BLaER1 treated with 17β-estradiol and CSF1 and Interleukin-3, amounts not matched to agents 10 nM and 100 nM (cell line): ENCODE results near the gene OSBPL8.
A peak's percentile ranks its signal among the peaks of the same experiment; 100 is the strongest.
"Not testable (repeated sequence)": the region's sequence is repeated elsewhere in the genome, so short reads cannot be mapped to it uniquely, and the experiment has no call there.

Source experiments
- H3K27ac ChIP-seq, 11 experiments: shearing (Covaris generic); formaldehyde crosslinking; 2 replicates each; pipeline ENCODE4 v1.8.1; 2022
- H3K27me3 ChIP-seq, 11 experiments: shearing (Covaris generic); formaldehyde crosslinking; 2 replicates each; pipeline ENCODE4 v1.8.1; 2022
- H3K36me3 ChIP-seq, 11 experiments: shearing (Covaris generic); formaldehyde crosslinking; 2 replicates each; pipeline ENCODE4 v1.8.1; 2022
- H3K4me1 ChIP-seq, 10 experiments: shearing (Covaris generic); formaldehyde crosslinking; 2 replicates each; pipeline ENCODE4 v1.8.1; 2022
- H3K4me2 ChIP-seq, 11 experiments: shearing (Covaris generic); formaldehyde crosslinking; 2 replicates each; pipeline ENCODE4 v1.8.1; 2022
- H3K4me3 ChIP-seq, 10 experiments: shearing (Covaris generic); formaldehyde crosslinking; 2 replicates each; pipeline ENCODE4 v1.8.1; 2022
- H3K9ac ChIP-seq, 11 experiments: shearing (Covaris generic); formaldehyde crosslinking; 2 replicates each; pipeline ENCODE4 v1.8.1; 2022
- H3K9me3 ChIP-seq, 11 experiments: shearing (Covaris generic); formaldehyde crosslinking; replicated peaks in 1 of 11; 2 replicates each; pipeline ENCODE4 v1.8.1; 2022
- H4K20me1 ChIP-seq, 11 experiments: shearing (Covaris generic); formaldehyde crosslinking; 2 replicates each; pipeline ENCODE4 v1.8.1; 2022
- Cebpa-rat ChIP-seq, 11 experiments: shearing (Covaris generic); IDR thresholded peaks; 2 replicates each; pipeline ENCODE4 v1.8.1; 2022

Gene OSBPL8

DNA sequence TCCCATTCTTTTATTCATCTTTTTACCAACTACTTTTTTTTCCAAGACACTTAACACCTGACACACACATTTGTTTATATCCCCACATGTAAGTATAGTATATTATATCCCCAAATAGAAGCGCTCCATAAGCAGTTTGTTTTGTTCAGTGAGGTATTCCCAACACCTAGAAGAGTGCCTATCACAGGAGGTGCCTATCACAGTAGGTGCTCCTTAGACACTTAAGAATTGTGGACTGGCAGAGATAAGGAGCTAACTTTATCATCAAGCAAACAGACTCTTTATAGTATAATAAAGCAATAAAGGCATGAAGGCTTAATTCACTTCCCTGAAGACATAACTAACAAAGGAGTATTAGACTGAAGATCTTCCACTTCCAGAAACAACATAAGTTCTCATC is 29.1 kb downstream of the OSBPL8 start:
- no peak for TF ChIP-seq Cebpa-rat (IDR thresholded peaks at IDR 0.05)
- Histone ChIP-seq H3K27me3 (no peaks in the 10 kb centered on the region), H3K4me2 (no peak overlapping the region), H4K20me1 (peaks cover 0 to 86% (median 0%) of the 10 kb centered on the region in 11 experiments; a peak in 5 of 22 replicates), H3K27ac (no peak overlapping the region), H3K4me1 (peaks cover 0 to 33% (median 8%) of the 10 kb centered on the region in 10 experiments; a peak in 14 of 20 replicates), H3K9ac (no peak overlapping the region), H3K36me3 (peaks cover 0 to 56% (median 6%) of the 10 kb centered on the region in 11 experiments; a peak in 10 of 22 replicates), H3K4me3 (no peak overlapping the region), H3K9me3 (peaks cover 5 to 24% (median 16%) of the 10 kb centered on the region in 11 experiments; a peak in 18 of 22 replicates)

DNA sequence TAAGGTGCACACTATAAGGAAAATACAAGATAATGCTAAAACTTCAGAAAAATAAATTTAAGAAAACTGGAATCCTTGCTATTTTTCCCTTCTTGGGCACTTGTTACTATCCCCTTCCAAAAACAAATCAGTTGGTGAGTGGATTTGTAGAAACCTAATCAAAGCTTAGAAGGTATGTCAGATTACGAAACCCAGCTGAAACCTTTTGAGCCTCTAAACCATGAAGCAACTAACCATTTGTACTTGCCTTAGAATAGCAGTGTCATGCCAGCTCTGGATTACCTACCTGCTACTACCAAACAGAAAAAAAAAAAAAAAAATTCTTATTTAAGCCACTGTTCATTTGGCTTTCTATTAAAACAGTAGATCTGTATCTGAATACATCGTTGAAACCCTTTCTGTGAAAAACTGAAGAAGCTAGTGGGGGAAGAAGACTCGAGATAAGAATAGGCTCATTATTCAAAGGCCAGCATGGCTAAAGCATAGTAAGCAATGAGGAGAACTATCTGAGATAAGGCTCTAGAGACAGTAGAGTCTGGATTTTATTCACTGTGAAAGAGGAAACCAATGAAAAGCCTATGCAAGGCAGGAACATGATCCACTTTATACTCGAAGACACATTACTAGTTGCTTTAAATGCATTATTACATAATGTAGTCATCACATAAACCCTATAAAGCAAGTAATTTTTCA is 30.2 kb downstream of the OSBPL8 start:
- Histone ChIP-seq H3K4me2 (no peak overlapping the region), H3K4me1 (peaks cover 0 to 27% (median 8%) of the 10 kb centered on the region in 10 experiments; a peak in 14 of 20 replicates), H3K4me3 (no peak overlapping the region), H3K9me3 (peaks cover 0 to 19% (median 16%) of the 10 kb centered on the region in 11 experiments; a peak in 14 of 22 replicates), H3K9ac (no peak overlapping the region), H3K36me3 (peaks cover 0 to 51% (median 6%) of the 10 kb centered on the region in 11 experiments; a peak in 9 of 22 replicates), H3K27me3 (no peaks in the 10 kb centered on the region), H3K27ac (no peak overlapping the region), H4K20me1 (peaks cover 0 to 87% (median 0%) of the 10 kb centered on the region in 11 experiments; a peak in 5 of 22 replicates)
- no peak; a peak in 1 of 22 replicates for TF ChIP-seq Cebpa-rat (IDR thresholded peaks at IDR 0.05)

DNA sequence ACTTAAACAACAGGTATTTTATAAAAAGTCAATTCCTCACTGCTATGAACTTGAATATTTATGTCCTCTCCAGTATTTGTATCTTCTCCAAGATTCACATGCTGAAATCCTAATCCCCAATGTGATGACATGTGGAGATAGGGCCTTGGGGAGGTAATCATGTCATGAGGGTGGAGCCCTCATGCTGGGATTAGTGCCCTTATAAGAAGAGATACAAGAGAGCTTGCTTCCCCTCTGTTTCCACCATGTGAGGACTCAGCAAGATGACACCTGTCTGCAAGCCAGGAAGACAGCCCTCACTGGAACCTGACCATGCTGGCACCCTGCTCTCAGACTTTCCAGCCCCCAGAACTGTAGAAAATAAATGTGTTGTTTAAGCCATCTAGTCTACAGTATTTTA is 36.2 kb downstream of the OSBPL8 start:
- H3K36me3 ChIP-seq, result peaks cover 0 to 67% (median 22%) of the 10 kb centered on the region in 11 experiments; a peak in 15 of 22 replicates
- peaks cover 40 to 59% (median 48%) of the 10 kb centered on the region in 11 experiments for H3K9me3 ChIP-seq
- no peaks in the 10 kb centered on the region for H3K27me3 ChIP-seq
- H3K4me1 ChIP-seq, result peaks cover 7 to 25% (median 11%) of the 10 kb centered on the region in 10 experiments
- H4K20me1 ChIP-seq, result peaks cover 0 to 92% (median 0%) of the 10 kb centered on the region in 11 experiments; a peak in 6 of 22 replicates
- H3K4me2 ChIP-seq, result no peak overlapping the region
- no peak for TF ChIP-seq Cebpa-rat (IDR thresholded peaks at IDR 0.05)
- no peak overlapping the region for H3K27ac ChIP-seq
- no peak overlapping the region for H3K4me3 ChIP-seq
- no peak overlapping the region for H3K9ac ChIP-seq

DNA sequence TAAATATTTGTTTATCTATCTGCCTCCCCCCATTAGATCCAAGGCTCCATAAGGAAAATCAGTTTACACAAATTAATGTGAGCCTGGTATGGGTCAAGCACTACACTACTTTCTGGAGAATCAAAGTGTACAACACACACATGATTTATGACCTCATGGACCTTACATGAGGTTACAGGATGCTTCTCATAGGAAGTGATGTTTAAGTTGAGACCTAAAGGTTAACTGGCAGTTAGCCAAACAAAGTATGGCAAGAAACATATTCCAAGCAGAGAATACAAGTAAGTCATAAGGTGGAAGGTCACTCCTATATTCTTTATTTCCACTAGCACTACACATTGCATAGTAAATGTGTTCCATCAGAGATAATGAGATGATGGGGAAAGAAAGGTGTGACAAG is 39.2 kb downstream of the OSBPL8 start:
- H3K4me2 ChIP-seq, result peak overlapping the region in 3 of 11 experiments; percentile 5 to 36 (median 8); a peak in 2 of 22 replicates
- peaks cover 7 to 25% (median 11%) of the 10 kb centered on the region in 10 experiments for H3K4me1 ChIP-seq
- no peak overlapping the region for H3K27ac ChIP-seq
- H4K20me1 ChIP-seq, result peaks cover 0 to 95% (median 0%) of the 10 kb centered on the region in 11 experiments; a peak in 5 of 22 replicates
- H3K9me3 ChIP-seq, result peaks cover 50 to 77% (median 67%) of the 10 kb centered on the region in 11 experiments
- peaks cover 7 to 76% (median 27%) of the 10 kb centered on the region in 11 experiments; a peak in 21 of 22 replicates for H3K36me3 ChIP-seq
- no peak for TF ChIP-seq Cebpa-rat (IDR thresholded peaks at IDR 0.05)
- no peaks in the 10 kb centered on the region for H3K27me3 ChIP-seq
- no peak overlapping the region for H3K4me3 ChIP-seq
- H3K9ac ChIP-seq, result no peak overlapping the region

DNA sequence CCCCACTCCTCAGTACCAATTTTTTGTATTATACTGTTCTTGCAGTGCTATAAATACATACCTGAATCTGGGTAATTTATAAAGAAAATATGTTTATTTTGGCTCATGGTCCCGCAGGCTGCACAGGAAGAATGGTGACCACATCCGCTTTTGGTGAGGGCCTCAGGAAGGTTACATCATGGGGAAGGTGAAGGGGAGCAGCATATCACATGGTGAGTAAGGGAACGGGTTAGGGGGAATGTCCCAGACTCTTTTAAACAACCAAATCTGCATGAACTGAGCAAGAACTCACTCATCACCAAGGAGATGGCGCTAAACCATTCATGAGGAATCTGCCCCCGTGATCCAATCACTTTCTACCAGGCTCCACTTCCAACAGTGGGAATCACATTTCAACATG is 40.0 kb downstream of the OSBPL8 start:
- no peak overlapping the region for H3K4me3 ChIP-seq
- H3K4me1 ChIP-seq, result peaks cover 7 to 25% (median 11%) of the 10 kb centered on the region in 10 experiments
- H3K27me3 ChIP-seq, result no peaks in the 10 kb centered on the region
- no peak for TF ChIP-seq Cebpa-rat (IDR thresholded peaks at IDR 0.05)
- H4K20me1 ChIP-seq, result peaks cover 0 to 91% (median 0%) of the 10 kb centered on the region in 11 experiments; a peak in 5 of 22 replicates
- H3K4me2 ChIP-seq, result peak overlapping the region; percentile 17 to 63 (median 45); a peak in 20 of 22 replicates
- H3K27ac ChIP-seq, result no peak overlapping the region
- H3K36me3 ChIP-seq, result peaks cover 11 to 84% (median 35%) of the 10 kb centered on the region in 11 experiments; a peak in 21 of 22 replicates
- peaks cover 58 to 85% (median 74%) of the 10 kb centered on the region in 11 experiments for H3K9me3 ChIP-seq
- no peak overlapping the region for H3K9ac ChIP-seq

DNA sequence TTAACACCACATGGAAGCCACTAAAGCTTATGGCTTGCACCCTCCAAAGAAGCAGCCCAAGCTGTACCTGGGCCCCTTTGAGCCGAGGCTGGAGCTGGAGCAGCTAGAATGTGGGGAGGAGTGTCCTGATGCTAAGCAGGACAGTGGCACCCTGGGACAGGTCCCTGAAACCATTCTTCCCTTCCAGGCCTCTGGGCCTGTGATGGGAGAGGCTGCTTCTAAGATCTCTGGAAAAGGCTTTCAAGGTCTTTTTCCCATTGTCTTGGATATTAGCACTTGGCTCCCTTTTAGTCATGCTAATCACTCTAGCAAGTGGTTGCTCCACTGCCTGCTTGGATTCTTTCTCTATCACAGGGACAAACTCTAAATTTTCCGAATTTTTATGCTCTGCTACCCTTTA is 40.9 kb downstream of the OSBPL8 start:
- TF ChIP-seq Cebpa-rat (IDR thresholded peaks at IDR 0.05), result no peak
- peaks cover 66 to 93% (median 82%) of the 10 kb centered on the region in 11 experiments for H3K9me3 ChIP-seq
- H3K4me2 ChIP-seq, result no peak overlapping the region
- H3K9ac ChIP-seq, result no peak overlapping the region
- peaks cover 11 to 91% (median 35%) of the 10 kb centered on the region in 11 experiments; a peak in 21 of 22 replicates for H3K36me3 ChIP-seq
- H3K4me1 ChIP-seq, result peaks cover 7 to 25% (median 11%) of the 10 kb centered on the region in 10 experiments
- H3K27me3 ChIP-seq, result no peaks in the 10 kb centered on the region
- no peak overlapping the region for H3K4me3 ChIP-seq
- no peak overlapping the region for H3K27ac ChIP-seq
- H4K20me1 ChIP-seq, result peaks cover 0 to 85% (median 0%) of the 10 kb centered on the region in 11 experiments; a peak in 5 of 22 replicates

DNA sequence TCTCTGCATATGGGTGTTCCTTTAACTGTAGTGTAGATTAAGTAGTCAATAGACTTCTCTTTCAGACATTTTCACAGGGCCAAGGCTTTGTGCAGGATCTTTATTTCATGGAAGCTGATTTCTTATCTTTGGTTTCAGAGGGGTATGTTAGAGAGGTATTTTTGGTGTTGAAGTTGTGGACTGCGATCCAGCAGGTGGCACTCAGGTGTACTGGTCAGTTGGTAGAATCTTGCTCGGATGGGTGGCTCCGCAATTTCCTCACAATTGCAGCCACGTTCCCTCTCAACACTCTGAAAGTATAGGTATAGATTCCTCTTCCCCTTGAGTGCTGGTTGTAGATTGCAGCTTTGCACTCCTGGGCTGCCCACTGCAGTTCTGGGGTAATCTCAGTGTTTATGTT is 44.3 kb downstream of the OSBPL8 start:
- Histone ChIP-seq H3K27me3 (no peaks in the 10 kb centered on the region), H3K36me3 (peaks cover 9 to 57% (median 25%) of the 10 kb centered on the region in 11 experiments; a peak in 20 of 22 replicates), H4K20me1 (peaks cover 0 to 59% (median 0%) of the 10 kb centered on the region in 11 experiments; a peak in 5 of 22 replicates), H3K4me3 (no peak overlapping the region), H3K4me1 (peaks cover 9 to 28% (median 21%) of the 10 kb centered on the region in 10 experiments), H3K4me2 (no peak overlapping the region), H3K27ac (no peak overlapping the region), H3K9ac (no peak overlapping the region), H3K9me3 (peaks cover 68 to 89% (median 79%) of the 10 kb centered on the region in 11 experiments)
- no peak for TF ChIP-seq Cebpa-rat (IDR thresholded peaks at IDR 0.05)

DNA sequence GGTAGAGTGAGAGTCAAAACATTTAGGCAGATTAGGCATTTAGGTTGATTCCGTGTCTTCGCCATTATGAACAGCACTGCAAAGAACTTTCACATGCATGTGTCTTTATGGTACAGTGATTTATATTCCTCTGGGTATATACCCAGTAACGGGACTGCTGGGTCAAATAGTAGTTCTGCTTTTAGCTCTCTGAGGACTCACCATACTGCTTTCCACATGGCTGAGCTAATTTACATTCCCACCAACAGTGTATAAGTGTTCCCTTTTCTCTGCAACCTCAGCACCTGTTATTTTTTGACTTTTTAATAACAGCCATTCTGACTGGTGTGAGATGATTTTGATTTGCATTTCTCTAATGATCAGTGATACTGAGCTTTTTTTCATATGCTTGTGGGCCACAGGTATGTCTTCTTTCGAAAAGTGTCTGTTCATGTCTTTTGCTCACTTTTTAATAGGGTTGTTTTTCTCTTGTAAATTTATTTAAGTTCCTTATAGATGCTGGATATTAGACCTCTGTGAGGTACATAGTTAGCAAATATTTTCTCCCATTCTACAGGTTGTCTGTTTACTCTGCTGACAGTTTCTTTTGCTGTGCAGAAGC is 48.4 kb downstream of the OSBPL8 start:
- Histone ChIP-seq H3K4me1 (peaks cover 0 to 18% (median 11%) of the 10 kb centered on the region in 10 experiments; a peak in 12 of 20 replicates), H3K27ac (peak overlapping the region in 2 of 11 experiments; percentile 3 to 30; a peak in 2 of 22 replicates), H3K9me3 (peaks cover 40 to 66% (median 50%) of the 10 kb centered on the region in 11 experiments), H3K4me3 (peak overlapping the region in 1 of 10 experiments; percentile 32; a peak in 1 of 20 replicates), H3K4me2 (peak overlapping the region in 9 of 11 experiments; percentile 9 to 57 (median 24); a peak in 13 of 22 replicates), H4K20me1 (peaks cover 0 to 59% (median 0%) of the 10 kb centered on the region in 11 experiments; a peak in 4 of 22 replicates), H3K36me3 (peaks cover 9 to 44% (median 18%) of the 10 kb centered on the region in 11 experiments; a peak in 19 of 22 replicates)
- not testable (repeated sequence) for H3K9ac ChIP-seq, H3K27me3 ChIP-seq
